Panc1 (cell line): ENCODE data around the gene SORL1. TPM values are rescaled to one million over a fixed set of nuclear protein-coding genes. Genes with fewer than 3 reads are reported as not detected.

Experiments used
- ATAC-seq: fragments of 200-7000 bp; cut with Tn5 transposase; 2 replicates; pipeline ENCODE4 v1.9.1; 2020; ENCODE audit warnings: mild to moderate bottlenecking, moderate library complexity
- BruUV-seq: library from RNA; stranded (reverse); fragments of 400-500 nt; replicated peaks from 2 replicates; lab custom pipeline; 2021; lab: Mats Ljungman, UMichigan
- CTCF ChIA-PET: fragments of 300-600 bp; sonication (Branson Sonifier 250); formaldehyde crosslinking; loops from one replicate; lab custom pipeline; 2022; ENCODE audit warnings: antibody characterized with exemption; lab: Charles Lee
- POLR2A ChIA-PET: fragments of 300-600 bp; sonication (Branson Sonifier 250); formaldehyde crosslinking; loops from one replicate; lab custom pipeline; 2022; ENCODE audit warnings: antibody characterized with exemption; lab: Charles Lee
- DNase-seq: peaks from one replicate; pipeline ENCODE4 v3.0.0-alpha.2; 2010; ENCODE audit warnings: low read depth, low spot score
- H3K27ac ChIP-seq: 2 replicates; pipeline ENCODE4 v1.5.1; 2011; ENCODE audit warnings: mild to moderate bottlenecking, low read length, inconsistent platforms
- H3K27me3 ChIP-seq: fragments of 200-500 bp; sonication (Bioruptor generic); 2 replicates; pipeline ENCODE4 v1.6.0; 2014; ENCODE audit warnings: low read length, inconsistent platforms; ENCODE audit not compliant: control insufficient read depth, insufficient read depth
- H3K36me3 ChIP-seq: fragments of 200-500 bp; sonication (Bioruptor generic); 2 replicates; pipeline ENCODE4 v1.5.1; 2014; ENCODE audit warnings: inconsistent platforms, mild to moderate bottlenecking, low read length, moderate library complexity; ENCODE audit not compliant: control insufficient read depth, insufficient read depth
- H3K4me1 ChIP-seq: 2 replicates; pipeline ENCODE4 v1.5.1; 2011; ENCODE audit warnings: inconsistent platforms, mild to moderate bottlenecking, low read length, moderate library complexity; ENCODE audit not compliant: control insufficient read depth, insufficient read depth
- H3K4me3 ChIP-seq, 2 experiments: 2 replicates each; pipeline ENCODE4 v1.5.1; 2011 to 2012; ENCODE audit warnings: low read depth in 2 of 2, low read length in 2 of 2, mild to moderate bottlenecking in 2 of 2, inconsistent platforms in 1 of 2, moderate library complexity in 1 of 2
- H3K9me3 ChIP-seq: fragments of 200-500 bp; sonication (Bioruptor generic); 2 replicates; pipeline ENCODE4 v1.5.1; 2014; ENCODE audit warnings: low read depth, mild to moderate bottlenecking, inconsistent platforms, low read length, moderate library complexity; ENCODE audit not compliant: control insufficient read depth, insufficient read depth
- POLR2AphosphoS5 ChIP-seq: IDR thresholded peaks from 2 replicates; pipeline ENCODE4 v1.6.1; 2012; ENCODE audit warnings: mild to moderate bottlenecking, low read depth, low read length, moderate library complexity
- SIN3A ChIP-seq: IDR thresholded peaks from 2 replicates; pipeline ENCODE4 v1.6.1; 2012; ENCODE audit warnings: low read depth, mild to moderate bottlenecking, low read length, moderate library complexity, borderline replicate concordance; ENCODE audit not compliant: insufficient read depth
- TCF7L2 ChIP-seq: IDR thresholded peaks from 2 replicates; pipeline ENCODE4 v1.6.1; 2011; ENCODE audit warnings: mild to moderate bottlenecking, low read depth, low read length, inconsistent platforms
- in situ Hi-C: cut with HindIII; loops from 2 replicates; pipeline ENCODE4 v1.10.0; 2016; ENCODE audit warnings: low sequenced_read_pairs, low pct_unique_long_range_greater_than_20kb
- intact Hi-C: fragments of 100-400 bp; cut with micrococcal nuclease; formaldehyde crosslinking; loops from one replicate; pipeline ENCODE4 v1.10.0; 2022; ENCODE audit not compliant: unreplicated experiment
- total RNA-seq: library from RNA; stranded (reverse); gene quantifications from one replicate; pipeline ENCODE4 v1.2.1, GENCODE V29; 2021; ENCODE audit not compliant: unreplicated experiment
- TF ChIP-seq, protein P1 (sequence below), 2 experiments: IDR thresholded peaks; 2 replicates each; pipeline ENCODE4 v1.6.1; 2011 to 2012; ENCODE audit warnings: low read depth in 2 of 2, control low read depth in 1 of 2, low read length in 1 of 2, mild to moderate bottlenecking in 1 of 2, moderate library complexity in 1 of 2; ENCODE audit not compliant: insufficient read depth in 1 of 2
- TF ChIP-seq, protein P2 (sequence below): fragments of 450-650 bp; IDR thresholded peaks from 2 replicates; pipeline ENCODE4 v1.5.1; 2017; ENCODE audit warnings: mild to moderate bottlenecking

SORL1 gene
- total RNA-seq, 1 experiment from 2014 or later = 36.3 TPM

DNA sequence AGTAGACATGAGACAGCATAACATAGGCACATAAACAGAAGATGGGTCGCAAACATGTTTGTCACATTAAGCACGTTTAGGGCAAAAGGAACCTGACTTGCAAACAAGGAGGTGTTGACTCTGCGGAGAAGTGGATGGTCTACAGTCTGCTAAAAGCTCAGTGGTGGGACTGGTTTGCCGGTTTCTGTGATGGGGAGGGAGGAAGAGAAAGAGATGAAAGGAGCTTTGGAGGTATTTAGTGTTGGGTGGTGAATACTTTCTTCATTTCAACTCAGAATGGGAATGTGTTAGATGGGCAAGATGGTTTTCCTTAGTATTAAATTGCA, 192.0 kb downstream of the SORL1 start:
- ATAC-seq (no peak), DNase-seq (no peak)
- intact Hi-C loops = no loop called here
- POLR2A ChIA-PET = no interaction called here
- Histone ChIP-seq H3K4me1 (no peaks in the 10 kb centered on the region), H3K27ac (no peak overlapping the region), H3K27me3 (peaks cover 3% of the 10 kb centered on the region; the same call in 1 of the 2 replicates), H3K9me3 (no peaks in the 10 kb centered on the region), H3K4me3 (no peak overlapping the region), H3K36me3 (no peaks in the 10 kb centered on the region)
- TF ChIP-seq, protein P1, sequence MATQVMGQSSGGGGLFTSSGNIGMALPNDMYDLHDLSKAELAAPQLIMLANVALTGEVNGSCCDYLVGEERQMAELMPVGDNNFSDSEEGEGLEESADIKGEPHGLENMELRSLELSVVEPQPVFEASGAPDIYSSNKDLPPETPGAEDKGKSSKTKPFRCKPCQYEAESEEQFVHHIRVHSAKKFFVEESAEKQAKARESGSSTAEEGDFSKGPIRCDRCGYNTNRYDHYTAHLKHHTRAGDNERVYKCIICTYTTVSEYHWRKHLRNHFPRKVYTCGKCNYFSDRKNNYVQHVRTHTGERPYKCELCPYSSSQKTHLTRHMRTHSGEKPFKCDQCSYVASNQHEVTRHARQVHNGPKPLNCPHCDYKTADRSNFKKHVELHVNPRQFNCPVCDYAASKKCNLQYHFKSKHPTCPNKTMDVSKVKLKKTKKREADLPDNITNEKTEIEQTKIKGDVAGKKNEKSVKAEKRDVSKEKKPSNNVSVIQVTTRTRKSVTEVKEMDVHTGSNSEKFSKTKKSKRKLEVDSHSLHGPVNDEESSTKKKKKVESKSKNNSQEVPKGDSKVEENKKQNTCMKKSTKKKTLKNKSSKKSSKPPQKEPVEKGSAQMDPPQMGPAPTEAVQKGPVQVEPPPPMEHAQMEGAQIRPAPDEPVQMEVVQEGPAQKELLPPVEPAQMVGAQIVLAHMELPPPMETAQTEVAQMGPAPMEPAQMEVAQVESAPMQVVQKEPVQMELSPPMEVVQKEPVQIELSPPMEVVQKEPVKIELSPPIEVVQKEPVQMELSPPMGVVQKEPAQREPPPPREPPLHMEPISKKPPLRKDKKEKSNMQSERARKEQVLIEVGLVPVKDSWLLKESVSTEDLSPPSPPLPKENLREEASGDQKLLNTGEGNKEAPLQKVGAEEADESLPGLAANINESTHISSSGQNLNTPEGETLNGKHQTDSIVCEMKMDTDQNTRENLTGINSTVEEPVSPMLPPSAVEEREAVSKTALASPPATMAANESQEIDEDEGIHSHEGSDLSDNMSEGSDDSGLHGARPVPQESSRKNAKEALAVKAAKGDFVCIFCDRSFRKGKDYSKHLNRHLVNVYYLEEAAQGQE (IDR thresholded peaks at IDR 0.05; ENCODE audit: insufficient read depth in 1 of 2, low read depth in 2 of 2, low read length in 1 of 2) = no peak
- BruUV-seq = no TSS peak
- in situ Hi-C loops = no loop called here
- CTCF ChIA-PET = no interaction called here

DNA sequence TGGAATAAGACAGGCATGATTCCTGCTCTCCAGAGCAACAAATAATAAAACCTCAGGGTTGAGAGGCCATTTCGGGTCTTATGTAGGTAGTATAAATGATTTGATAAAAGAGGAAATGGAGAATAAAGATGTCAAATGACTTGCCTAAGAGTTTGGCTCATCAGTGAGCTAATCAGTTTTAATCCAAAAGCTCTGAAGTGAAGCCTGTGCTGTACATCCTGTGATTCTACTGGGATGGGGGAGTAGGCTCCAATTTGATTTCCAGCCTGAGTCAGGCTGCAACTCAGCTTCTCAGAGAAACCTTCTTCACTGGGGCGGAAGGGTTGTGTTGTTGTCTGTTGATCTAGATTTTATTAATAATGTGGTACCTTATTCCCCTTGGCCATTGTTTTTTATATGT, 192.9 kb downstream of the SORL1 start:
- ATAC-seq (no peak), DNase-seq (no peak)
- CTCF ChIA-PET = no interaction called here
- POLR2A ChIA-PET = no interaction called here
- no peak overlapping the region for H3K4me3 ChIP-seq
- no peak overlapping the region for H3K27ac ChIP-seq
- no peaks in the 10 kb centered on the region for H3K36me3 ChIP-seq
- H3K27me3 ChIP-seq = peaks cover 3% of the 10 kb centered on the region; the same call in 1 of the 2 replicates
- no peaks in the 10 kb centered on the region for H3K9me3 ChIP-seq
- intact Hi-C loops = no loop called here
- TF ChIP-seq, protein P2, sequence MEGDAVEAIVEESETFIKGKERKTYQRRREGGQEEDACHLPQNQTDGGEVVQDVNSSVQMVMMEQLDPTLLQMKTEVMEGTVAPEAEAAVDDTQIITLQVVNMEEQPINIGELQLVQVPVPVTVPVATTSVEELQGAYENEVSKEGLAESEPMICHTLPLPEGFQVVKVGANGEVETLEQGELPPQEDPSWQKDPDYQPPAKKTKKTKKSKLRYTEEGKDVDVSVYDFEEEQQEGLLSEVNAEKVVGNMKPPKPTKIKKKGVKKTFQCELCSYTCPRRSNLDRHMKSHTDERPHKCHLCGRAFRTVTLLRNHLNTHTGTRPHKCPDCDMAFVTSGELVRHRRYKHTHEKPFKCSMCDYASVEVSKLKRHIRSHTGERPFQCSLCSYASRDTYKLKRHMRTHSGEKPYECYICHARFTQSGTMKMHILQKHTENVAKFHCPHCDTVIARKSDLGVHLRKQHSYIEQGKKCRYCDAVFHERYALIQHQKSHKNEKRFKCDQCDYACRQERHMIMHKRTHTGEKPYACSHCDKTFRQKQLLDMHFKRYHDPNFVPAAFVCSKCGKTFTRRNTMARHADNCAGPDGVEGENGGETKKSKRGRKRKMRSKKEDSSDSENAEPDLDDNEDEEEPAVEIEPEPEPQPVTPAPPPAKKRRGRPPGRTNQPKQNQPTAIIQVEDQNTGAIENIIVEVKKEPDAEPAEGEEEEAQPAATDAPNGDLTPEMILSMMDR = no peak
- TF ChIP-seq, protein P1 (IDR thresholded peaks at IDR 0.05; ENCODE audit: insufficient read depth in 1 of 2, low read depth in 2 of 2, low read length in 1 of 2) = no peak
- TF ChIP-seq POLR2AphosphoS5 (no peak), SIN3A (no peak), TCF7L2 (no peak)
- no TSS peak for BruUV-seq
- no peaks in the 10 kb centered on the region for H3K4me1 ChIP-seq
- in situ Hi-C loops = no loop called here
